Mucosa of stomach (tissue), 1 donor: Measurements from ENCODE around the gene GRIN1.

Experiments
- H3K27me3 ChIP-seq: one replicate; pipeline ENCODE4 v1.7.0; 2013; ENCODE audit warnings: mild to moderate bottlenecking, low read length; ENCODE audit not compliant: control insufficient read depth, insufficient read depth
- H3K36me3 ChIP-seq: one replicate; pipeline ENCODE4 v1.7.0; 2013; ENCODE audit warnings: low read length; ENCODE audit not compliant: control insufficient read depth, insufficient read depth
- H3K4me1 ChIP-seq: one replicate; pipeline ENCODE4 v1.7.0; 2013; ENCODE audit warnings: mild to moderate bottlenecking, low read length; ENCODE audit not compliant: control insufficient read depth, insufficient read depth
- H3K4me3 ChIP-seq: one replicate; pipeline ENCODE4 v1.7.0; 2013; ENCODE audit warnings: low read length
- H3K9ac ChIP-seq: one replicate; pipeline ENCODE4 v1.7.0; 2013; ENCODE audit warnings: mild to moderate bottlenecking, low read length, moderate library complexity
- H3K9me3 ChIP-seq: one replicate; pipeline ENCODE4 v1.7.0; 2013; ENCODE audit warnings: mild to moderate bottlenecking, low read length, moderate library complexity; ENCODE audit not compliant: control insufficient read depth
- donor health status: Pancreatic carcinoma.

GRIN1 gene

GRCh38 chr9:137138722-137139467 lies at the start of gene GRIN1:
GRIN1 (plus strand) TSS chr9:137139154; CDS start chr9:137139487, 333 bp downstream.
- Histone ChIP-seq H3K9me3 (no peaks in the 10 kb centered on the region), H3K27me3 (peaks cover 74% of the 10 kb centered on the region), H3K4me1 (no peaks in the 10 kb centered on the region), H3K36me3 (no peaks in the 10 kb centered on the region), H3K9ac (no peak within 1 kb of the TSS), H3K4me3 (no peak within 1 kb of the TSS)

DNA sequence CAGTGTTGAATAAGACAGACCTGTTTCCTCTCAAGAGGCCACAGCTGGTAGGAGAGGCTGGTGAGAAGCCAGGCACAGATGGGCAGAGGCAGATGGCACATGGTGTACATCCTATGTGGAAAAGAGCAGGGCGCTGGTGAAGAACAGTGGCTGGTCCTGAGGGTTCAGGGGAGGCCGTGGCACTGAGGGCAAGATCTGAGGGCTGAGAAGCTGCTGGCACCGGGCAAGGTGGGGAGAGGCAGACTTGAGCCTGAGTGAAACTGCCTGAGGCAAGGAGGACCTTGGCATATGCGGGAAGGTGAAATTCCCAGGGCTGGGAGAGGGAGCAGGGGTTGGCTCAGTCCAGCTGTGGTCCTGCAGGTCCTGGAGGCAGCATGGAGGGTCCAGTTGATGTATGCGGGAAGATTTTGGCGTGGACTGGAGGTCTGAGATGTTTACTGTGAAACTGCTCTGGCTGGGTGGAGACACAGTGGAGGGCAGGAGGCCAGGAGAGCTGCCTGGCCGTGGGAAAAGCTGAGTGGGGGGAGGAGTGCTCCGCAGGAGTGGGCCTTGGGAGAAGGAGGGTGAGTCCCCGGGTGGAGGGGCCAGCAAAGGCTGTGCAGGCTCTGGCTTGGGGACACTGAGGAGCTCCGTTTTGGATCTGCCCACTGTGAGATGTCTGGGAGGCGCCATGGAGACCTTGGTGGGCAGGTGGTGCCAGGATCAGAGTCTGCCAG lies 49.6 kb upstream of the GRIN1 start:
- no peaks in the 10 kb centered on the region for H3K36me3 ChIP-seq
- H3K4me3 ChIP-seq, result no peak overlapping the region
- H3K9me3 ChIP-seq, result no peaks in the 10 kb centered on the region
- no peak overlapping the region for H3K9ac ChIP-seq
- H3K4me1 ChIP-seq, result peaks cover 16% of the 10 kb centered on the region
- no peaks in the 10 kb centered on the region for H3K27me3 ChIP-seq

DNA sequence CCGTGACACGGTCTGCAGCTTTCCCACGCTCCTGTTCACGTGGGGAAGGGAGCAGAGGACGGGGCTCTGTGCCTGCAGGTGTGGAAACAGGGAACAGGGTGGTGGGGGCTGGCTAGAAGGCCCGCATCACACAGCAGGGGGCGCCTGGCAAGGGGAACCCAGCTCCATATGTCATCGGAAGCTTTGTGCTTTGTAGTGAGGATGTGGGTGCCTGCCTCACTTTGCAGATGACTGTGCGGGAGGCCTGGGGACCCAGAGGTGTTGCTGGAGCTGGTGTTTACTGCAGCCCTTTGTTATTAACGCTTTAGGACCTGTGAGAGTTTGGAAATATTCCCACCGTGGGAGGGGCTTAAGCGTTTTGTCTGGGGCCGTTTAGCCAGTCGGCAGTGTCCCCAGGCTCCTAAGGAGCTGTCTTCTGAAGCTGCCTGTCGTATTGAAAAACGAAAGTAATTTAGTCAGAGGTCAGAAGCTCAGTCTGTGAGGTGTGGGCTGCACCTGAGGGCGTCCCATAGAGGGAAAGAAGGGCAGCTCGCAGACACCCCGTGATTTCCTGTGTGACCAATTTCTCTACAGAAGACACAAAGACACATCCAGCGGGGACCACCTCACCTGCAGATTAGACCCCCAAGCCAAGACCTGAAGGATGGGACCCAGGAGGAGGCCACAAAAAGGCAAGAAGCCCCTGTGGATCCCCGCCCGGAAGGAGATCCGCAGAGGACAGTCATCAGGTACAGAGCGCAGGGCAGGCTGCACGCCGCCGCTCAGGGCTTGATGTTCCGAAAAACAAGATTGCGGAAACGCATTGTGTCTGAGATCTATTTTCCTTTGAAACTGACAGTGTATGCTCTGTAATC lies 43.1 kb upstream of the GRIN1 start:
- Histone ChIP-seq H3K27me3 (no peaks in the 10 kb centered on the region), H3K4me3 (no peak overlapping the region), H3K4me1 (no peaks in the 10 kb centered on the region), H3K36me3 (peaks cover 14% of the 10 kb centered on the region), H3K9me3 (no peaks in the 10 kb centered on the region), H3K9ac (no peak overlapping the region)

DNA sequence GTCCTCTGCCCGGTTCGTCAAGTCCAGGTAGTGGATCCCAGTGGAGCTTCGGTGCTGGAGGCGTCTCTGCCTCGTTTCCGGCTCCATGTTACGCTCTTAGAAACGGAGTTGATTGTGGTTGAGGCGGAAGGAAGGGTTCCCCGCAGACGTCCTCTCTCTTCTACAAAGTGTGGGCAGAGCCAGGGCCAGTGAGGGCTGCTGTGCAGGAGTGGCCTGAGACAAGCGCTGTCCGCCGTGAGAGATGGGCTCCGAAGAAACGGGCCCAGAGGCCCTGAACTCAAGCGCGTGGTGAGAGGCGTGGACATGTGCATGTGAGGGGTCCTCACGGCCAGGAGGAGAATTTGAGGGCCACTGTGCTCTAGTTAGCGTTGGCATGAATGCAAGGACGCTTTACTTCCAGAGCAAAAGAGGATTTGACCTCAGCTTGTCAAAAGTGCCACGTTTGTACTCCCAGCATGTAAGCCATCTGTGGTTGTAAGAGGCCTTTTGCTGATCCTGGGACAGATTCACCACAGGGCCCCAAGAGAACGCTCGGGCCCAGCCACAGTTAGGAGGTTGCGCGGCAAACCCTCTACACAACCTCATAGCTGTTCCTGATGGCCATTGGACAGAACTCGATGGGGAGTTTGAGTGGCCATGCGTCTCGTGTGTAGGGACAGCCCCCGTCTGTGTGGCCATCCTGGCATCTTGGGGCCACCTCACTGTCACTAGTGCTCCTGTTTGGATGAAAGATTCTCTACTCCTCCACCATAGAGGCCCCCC lies 42.0 kb upstream of the GRIN1 start:
- H3K4me1 ChIP-seq, result no peaks in the 10 kb centered on the region
- H3K9ac ChIP-seq, result no peak overlapping the region
- H3K36me3 ChIP-seq, result peaks cover 18% of the 10 kb centered on the region
- no peak overlapping the region for H3K4me3 ChIP-seq
- no peaks in the 10 kb centered on the region for H3K9me3 ChIP-seq
- H3K27me3 ChIP-seq, result no peaks in the 10 kb centered on the region

GRCh38 chr9:137097761-137098462 lies 41.0 kb upstream of the GRIN1 start:
- Histone ChIP-seq H3K4me3 (no peak overlapping the region), H3K9me3 (no peaks in the 10 kb centered on the region), H3K4me1 (no peaks in the 10 kb centered on the region), H3K27me3 (no peaks in the 10 kb centered on the region), H3K36me3 (peaks cover 25% of the 10 kb centered on the region), H3K9ac (no peak overlapping the region)

DNA sequence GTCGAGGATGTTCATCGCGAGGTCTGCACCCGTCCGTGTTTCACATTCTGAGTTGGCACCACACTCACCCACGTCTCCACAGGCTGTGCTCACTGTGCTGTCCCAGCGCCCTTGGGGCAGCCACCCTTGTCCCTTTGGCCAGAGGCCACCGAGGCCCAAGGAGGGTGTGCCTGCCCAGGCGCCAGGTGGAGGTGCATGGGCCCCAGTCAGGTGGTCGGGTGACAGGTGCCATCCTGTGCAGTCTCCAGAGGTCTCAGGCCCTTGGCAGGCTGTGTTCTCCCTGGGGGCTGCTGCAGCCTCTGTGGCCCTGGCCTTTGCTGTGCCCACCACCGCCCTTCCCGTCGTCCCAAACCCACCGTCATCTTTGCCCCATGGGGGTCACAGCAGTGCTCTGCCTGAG lies 39.7 kb upstream of the GRIN1 start:
- no peak overlapping the region for H3K4me3 ChIP-seq
- no peaks in the 10 kb centered on the region for H3K4me1 ChIP-seq
- H3K9me3 ChIP-seq, result no peaks in the 10 kb centered on the region
- H3K36me3 ChIP-seq, result peaks cover 31% of the 10 kb centered on the region
- no peaks in the 10 kb centered on the region for H3K27me3 ChIP-seq
- no peak overlapping the region for H3K9ac ChIP-seq

- H3K27me3 ChIP-seq, result no peaks in the 10 kb centered on the region
- no peaks in the 10 kb centered on the region for H3K4me1 ChIP-seq
- H3K4me3 ChIP-seq, result no peak overlapping the region
- peaks cover 19% of the 10 kb centered on the region for H3K36me3 ChIP-seq
- H3K9ac ChIP-seq, result no peak overlapping the region
- no peaks in the 10 kb centered on the region for H3K9me3 ChIP-seq
Observed at GRCh38 chr9:137103206-137103999, 35.6 kb upstream of the GRIN1 start.

GRCh38 chr9:137105814-137106661 lies 32.9 kb upstream of the GRIN1 start:
- Histone ChIP-seq H3K9me3 (no peaks in the 10 kb centered on the region), H3K9ac (no peak overlapping the region), H3K4me3 (no peak overlapping the region), H3K36me3 (peaks cover 17% of the 10 kb centered on the region), H3K27me3 (no peaks in the 10 kb centered on the region), H3K4me1 (no peaks in the 10 kb centered on the region)

GRCh38 chr9:137106662-137107250 lies 32.2 kb upstream of the GRIN1 start:
- Histone ChIP-seq H3K4me3 (no peak overlapping the region), H3K9me3 (no peaks in the 10 kb centered on the region), H3K27me3 (no peaks in the 10 kb centered on the region), H3K9ac (no peak overlapping the region), H3K4me1 (no peaks in the 10 kb centered on the region), H3K36me3 (peaks cover 16% of the 10 kb centered on the region)
